Tibial artery (tissue), 4 donors: ENCODE data around the gene TBC1D32.
"Not testable (repeated sequence)": the region's sequence is repeated elsewhere in the genome, so short reads cannot be mapped to it uniquely, and the experiment has no call there.

Experiments used
- DNase-seq, 2 donors: peaks; one replicate each; pipeline ENCODE4 v3.0.0-alpha.2; 2019
- H3K27ac ChIP-seq, 2 donors: fragments of 200-600 bp; sonication (generic) in 1 of 2; 1 replicate in 1 of 2; 2 replicates in 1 of 2; pipeline ENCODE4 v1.5.1; 2018 to 2019; ENCODE audit warnings: mild to moderate bottlenecking in 1 of 2
- H3K27me3 ChIP-seq, 2 donors: fragments of 200-600 bp; sonication (generic) in 1 of 2; one replicate each; pipeline versions ENCODE4 v1.5.1 to v1.6.0; 2016 to 2019
- H3K36me3 ChIP-seq, 3 donors: fragments of 200-600 bp; sonication (generic) in 2 of 3; one replicate each; pipeline ENCODE4 v1.5.1; 2016 to 2019; ENCODE audit warnings: mild to moderate bottlenecking in 2 of 3
- H3K4me1 ChIP-seq, 4 donors: fragments of 200-600 bp; sonication (generic) in 2 of 4; 1 replicate in 3 of 4; 2 replicates in 1 of 4; pipeline ENCODE4 v1.5.1; 2016 to 2019
- H3K4me3 ChIP-seq, 2 donors: fragments of 200-600 bp; sonication (generic) in 1 of 2; 1 replicate in 1 of 2; 2 replicates in 1 of 2; pipeline ENCODE4 v1.5.1; 2018 to 2019; ENCODE audit warnings: mild to moderate bottlenecking in 2 of 2
- H3K9me3 ChIP-seq, 3 donors: fragments of 200-600 bp; sonication (generic) in 1 of 3; one replicate each; pipeline ENCODE4 v1.5.1; 2016 to 2019
- CTCF ChIP-seq, 2 experiments: fragments of 200-600 bp in 1 of 2; fragments of 450-650 bp in 1 of 2; IDR thresholded peaks; one replicate each; pipeline ENCODE4 v1.5.1; 2017 to 2019; ENCODE audit warnings: antibody characterized with exemption in 2 of 2, mild to moderate bottlenecking in 1 of 2, moderate library complexity in 1 of 2
- intact Hi-C: fragments of 100-400 bp; cut with DNase I; formaldehyde crosslinking; loops from one replicate; pipeline ENCODE4 v1.15.0; 2023; ENCODE audit warnings: low total_unique reads

Gene TBC1D32

DNA sequence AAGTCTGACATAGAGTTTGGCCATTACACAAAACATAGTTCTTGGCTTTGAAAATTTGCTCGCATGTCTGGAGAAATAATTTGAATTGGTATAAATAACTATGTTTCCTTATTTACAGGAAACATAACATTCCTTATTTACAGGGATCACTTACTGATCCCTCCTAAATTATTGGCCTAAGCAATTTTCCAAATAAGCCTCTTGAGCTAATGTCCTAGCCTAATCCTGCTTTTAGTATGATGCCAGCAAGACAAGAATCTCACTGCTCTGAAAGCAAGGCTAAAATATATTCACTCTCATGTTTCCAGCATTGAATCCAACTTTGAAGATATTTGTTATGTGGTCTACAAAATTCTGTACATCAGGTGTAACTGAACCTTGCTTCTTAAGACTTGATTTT lies 4.1 kb upstream of the TBC1D32 start:
- no peaks in the 10 kb centered on the region for H3K27me3 ChIP-seq
- no peaks in the 10 kb centered on the region for H3K36me3 ChIP-seq
- no peak for DNase-seq
- no peak overlapping the region for H3K4me3 ChIP-seq
- no peak for TF ChIP-seq CTCF (IDR thresholded peaks at IDR 0.05)
- H3K4me1 ChIP-seq: no peaks in the 10 kb centered on the region
- no peaks in the 10 kb centered on the region for H3K9me3 ChIP-seq
- intact Hi-C loops: no loop called here
- H3K27ac ChIP-seq: no peak overlapping the region

DNA sequence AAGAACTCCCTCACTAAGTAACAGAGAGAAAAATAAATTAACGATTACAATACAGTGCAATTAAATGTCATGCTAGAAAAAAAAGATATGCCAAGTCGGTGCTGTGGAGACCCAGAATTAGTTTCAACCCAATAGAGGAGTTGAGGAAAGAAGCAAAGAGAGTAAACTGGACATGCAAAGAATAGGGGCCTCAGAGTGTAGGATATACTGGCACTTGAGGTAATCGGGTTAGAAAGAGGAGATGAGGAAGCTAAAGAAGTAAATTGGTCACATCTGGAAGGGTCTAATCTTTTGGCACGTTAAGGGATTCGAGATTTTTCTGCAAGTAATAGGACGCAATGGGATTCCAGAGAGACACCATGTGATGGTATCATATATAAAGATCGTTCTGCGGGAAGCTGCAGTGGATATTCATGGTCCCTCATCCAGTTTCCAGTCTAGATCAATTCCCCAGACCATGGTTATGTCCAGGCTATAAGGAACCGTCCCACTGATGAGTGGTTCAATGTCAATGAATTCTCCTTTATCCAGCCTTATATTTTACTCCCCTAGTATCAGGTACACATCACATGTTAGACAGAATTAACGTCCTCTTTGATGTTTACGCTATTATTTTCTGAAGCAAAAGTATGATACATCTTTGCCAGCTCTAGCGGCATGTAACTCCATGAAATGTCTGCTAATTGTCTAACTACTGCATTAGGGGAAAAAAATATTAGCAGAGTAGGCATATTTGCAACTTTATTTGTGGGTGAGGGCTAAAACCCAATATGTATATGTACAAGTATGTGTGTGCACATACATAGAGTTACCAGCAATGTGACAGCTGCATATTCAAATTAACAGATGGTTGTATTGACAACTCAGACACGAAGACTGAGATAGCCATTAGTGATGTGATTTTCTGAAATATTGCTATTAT lies 1.1 kb upstream of the TBC1D32 start:
- intact Hi-C loops: no loop called here
- H3K27me3 ChIP-seq: no peaks in the 10 kb centered on the region
- no peaks in the 10 kb centered on the region for H3K9me3 ChIP-seq
- DNase-seq: no peak
- no peaks in the 10 kb centered on the region for H3K36me3 ChIP-seq
- no peak for TF ChIP-seq CTCF (IDR thresholded peaks at IDR 0.05)
- H3K4me1 ChIP-seq: no peaks in the 10 kb centered on the region
- peak overlapping the region; percentile 90 to 92 for H3K27ac ChIP-seq
- peak overlapping the region; percentile 68 to 77 for H3K4me3 ChIP-seq

DNA sequence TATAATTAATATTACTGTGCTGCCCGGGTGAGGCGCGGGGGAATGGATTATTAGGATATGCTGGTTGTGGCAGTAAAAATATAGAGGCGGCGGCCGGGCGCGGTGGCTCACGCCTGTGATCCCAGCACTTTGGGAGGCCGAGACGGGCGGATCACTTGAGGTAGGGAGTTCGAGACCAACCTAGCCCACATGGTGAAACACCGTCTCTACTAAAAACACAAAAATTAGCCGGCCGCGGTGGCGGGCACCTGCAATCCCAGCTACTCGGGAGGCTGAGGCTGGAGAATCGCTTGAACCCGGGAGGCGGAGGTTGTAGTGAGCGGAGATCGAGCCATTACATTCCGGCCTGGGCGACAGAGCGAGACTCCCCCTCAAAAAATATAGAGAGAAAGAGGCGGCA lies 586 bp downstream of the TBC1D32 start:
- H3K36me3 ChIP-seq, H3K27me3 ChIP-seq, H3K4me1 ChIP-seq, intact Hi-C loops, H3K9me3 ChIP-seq: not testable (repeated sequence)
- Histone ChIP-seq H3K27ac (peak overlapping the region in 1 of 2 donors; percentile 90), H3K4me3 (peak overlapping the region; percentile 68 to 77)
- peak in 1 of 2 donors; percentile 19 for DNase-seq

GRCh38 chr6:121333196-121333595 lies 1.1 kb downstream of the TBC1D32 start:
- no peaks in the 10 kb centered on the region for H3K9me3 ChIP-seq
- H3K4me1 ChIP-seq: no peaks in the 10 kb centered on the region
- no peaks in the 10 kb centered on the region for H3K27me3 ChIP-seq
- TF ChIP-seq CTCF (IDR thresholded peaks at IDR 0.05): no peak
- no peaks in the 10 kb centered on the region for H3K36me3 ChIP-seq
- no peak for DNase-seq
- intact Hi-C loops: no loop called here
- H3K27ac ChIP-seq: no peak overlapping the region
- no peak overlapping the region for H3K4me3 ChIP-seq

- H3K27me3 ChIP-seq: no peaks in the 10 kb centered on the region
- H3K36me3 ChIP-seq: no peaks in the 10 kb centered on the region
- no peak for TF ChIP-seq CTCF (IDR thresholded peaks at IDR 0.05)
- no peak overlapping the region for H3K4me3 ChIP-seq
- H3K9me3 ChIP-seq: no peaks in the 10 kb centered on the region
- no peak for DNase-seq
- H3K4me1 ChIP-seq: no peaks in the 10 kb centered on the region
- intact Hi-C loops: no loop called here
- no peak overlapping the region for H3K27ac ChIP-seq
These were observed 3.8 kb downstream of the TBC1D32 start for GRCh38 chr6:121330516-121330915.

DNA sequence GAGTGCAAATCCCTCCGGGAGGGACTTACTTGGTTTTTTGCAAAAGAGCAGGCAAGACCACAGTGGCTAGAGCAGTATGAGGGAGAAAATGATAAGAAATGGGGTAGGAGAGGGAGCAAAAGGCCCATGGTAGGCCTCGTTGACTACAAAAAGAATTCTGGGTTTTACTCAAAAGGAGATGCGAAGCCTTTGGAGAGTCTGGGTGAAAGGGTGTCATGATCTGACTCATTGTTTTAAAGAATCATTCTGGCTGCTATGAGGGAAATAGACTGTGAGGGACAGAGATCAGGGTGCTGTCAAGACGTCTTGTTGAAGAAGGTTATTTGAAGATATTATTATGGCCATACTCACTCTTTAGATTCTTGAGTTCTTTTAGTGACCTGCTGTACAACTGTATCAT lies 13.0 kb downstream of the TBC1D32 start:
- Histone ChIP-seq H3K9me3 (no peaks in the 10 kb centered on the region), H3K27me3 (no peaks in the 10 kb centered on the region), H3K4me1 (peaks cover 0 to 3% (median 0%) of the 10 kb centered on the region in 4 donors), H3K4me3 (no peak overlapping the region), H3K27ac (no peak overlapping the region), H3K36me3 (peaks cover 0 to 4% (median 4%) of the 10 kb centered on the region in 3 donors)
- no peak for TF ChIP-seq CTCF (IDR thresholded peaks at IDR 0.05)
- intact Hi-C loops: no loop called here
- DNase-seq: no peak
